Hematopoietic multipotent progenitor cell (in vitro differentiated cells): Measurements from ENCODE around the gene HOXB1. TPM values are rescaled to one million over a fixed set of nuclear protein-coding genes. Genes with fewer than 3 reads are reported as not detected.

Experiments used
- DNase-seq, 3 donors: peaks; one replicate each; pipeline ENCODE4 v3.0.0-alpha.2; 2011 to 2015; ENCODE audit warnings: low read depth in 2 of 3, low spot score in 2 of 3
- total RNA-seq: library from RNA; depleted of rRNA; stranded (reverse); fragments of >200 nt; gene quantifications from one replicate; pipeline ENCODE4 v1.2.3, GENCODE V29; 2012

HOXB1 gene
- not detected for total RNA-seq

- no peak for DNase-seq
Measured at GRCh38 chr17:48530887-48531272, at the start of gene HOXB1. Gene HOXB1 (minus strand): TSS chr17:48531011. CDS start chr17:48530904, 107 bp downstream.

- DNase-seq, result no peak
Measured at GRCh38 chr17:48579760-48580554, 49.1 kb upstream of the HOXB1 start.

- no peak for DNase-seq
Measured at GRCh38 chr17:48579471-48579759, 48.6 kb upstream of the HOXB1 start.

- DNase-seq, result peak in 1 of 3 donors; percentile 72
Measured at GRCh38 chr17:48578616-48579470, 48.0 kb upstream of the HOXB1 start.

- DNase-seq, result peak in 2 of 3 donors; percentile 73 to 80
Measured at GRCh38 chr17:48577946-48578615, 47.3 kb upstream of the HOXB1 start, which contains the start of gene HOXB4. Gene HOXB4 (minus strand): TSS chr17:48578350. CDS start chr17:48578319, 31 bp downstream.

- DNase-seq, result no peak
Measured at GRCh38 chr17:48577330-48577945, 46.6 kb upstream of the HOXB1 start.

- DNase-seq, result no peak
Measured at GRCh38 chr17:48576479-48577309, 45.9 kb upstream of the HOXB1 start.

GRCh38 chr17:48575673-48576478 is 45.1 kb upstream of the HOXB1 start:
- DNase-seq, result no peak

- no peak for DNase-seq
Measured at GRCh38 chr17:48575066-48575582, 44.3 kb upstream of the HOXB1 start.

GRCh38 chr17:48574505-48575065 is 43.8 kb upstream of the HOXB1 start:
- DNase-seq, result no peak

GRCh38 chr17:48571826-48572417 is 41.1 kb upstream of the HOXB1 start:
- no peak for DNase-seq

GRCh38 chr17:48571024-48571818 is 40.4 kb upstream of the HOXB1 start:
- DNase-seq, result no peak

GRCh38 chr17:48570325-48571023 is 39.7 kb upstream of the HOXB1 start:
- no peak for DNase-seq

GRCh38 chr17:48569674-48570324 is 39.0 kb upstream of the HOXB1 start:
- DNase-seq, result no peak

- DNase-seq, result no peak
Measured at GRCh38 chr17:48569240-48569582, 38.4 kb upstream of the HOXB1 start.

GRCh38 chr17:48568499-48569239 is 37.9 kb upstream of the HOXB1 start:
- DNase-seq, result no peak
